GM20000 (cell line): Measurements from ENCODE around the gene CASKIN2.
A peak's percentile ranks its signal among the peaks of the same experiment; 100 is the strongest.

Source experiments
- DNase-seq: peaks from one replicate; pipeline ENCODE4 v3.0.0; 2012; ENCODE audit warnings: low spot score
- CTCF ChIP-seq: IDR thresholded peaks from 2 replicates; pipeline ENCODE4 v1.5.1; 2012; ENCODE audit warnings: mild to moderate bottlenecking, control low read depth; ENCODE audit errors: extremely low read depth, missing control alignments

The CASKIN2 gene

GRCh38 chr17:75468291-75468754 lies 47.0 kb downstream of the CASKIN2 start:
- no peak for TF ChIP-seq CTCF
- DNase-seq = no peak

- TF ChIP-seq CTCF = no peak
- DNase-seq = no peak
These were observed 50.3 kb downstream of the CASKIN2 start for GRCh38 chr17:75465039-75465438.

- no peak for DNase-seq
These were observed 51.7 kb downstream of the CASKIN2 start for GRCh38 chr17:75463603-75464002.

GRCh38 chr17:75460295-75460694 lies 55.0 kb downstream of the CASKIN2 start:
- no peak for DNase-seq
- no peak for TF ChIP-seq CTCF

More at GRCh38 chr17:75463603-75464002, 51.7 kb downstream of the CASKIN2 start:
- TF ChIP-seq CTCF = no peak

- DNase-seq = peak; percentile 56
- no peak for TF ChIP-seq CTCF
These were observed 55.6 kb downstream of the CASKIN2 start for GRCh38 chr17:75459590-75460267.

- no peak for TF ChIP-seq CTCF
- no peak for DNase-seq
These were observed 56.1 kb downstream of the CASKIN2 start for GRCh38 chr17:75459246-75459589.

GRCh38 chr17:75457047-75457654 lies 58.2 kb downstream of the CASKIN2 start:
- DNase-seq = no peak
- TF ChIP-seq CTCF = no peak
